Measurements from ENCODE around the gene KRT8.
A peak's percentile ranks its signal among the peaks of the same experiment; 100 is the strongest.

KRT8 gene

DNA sequence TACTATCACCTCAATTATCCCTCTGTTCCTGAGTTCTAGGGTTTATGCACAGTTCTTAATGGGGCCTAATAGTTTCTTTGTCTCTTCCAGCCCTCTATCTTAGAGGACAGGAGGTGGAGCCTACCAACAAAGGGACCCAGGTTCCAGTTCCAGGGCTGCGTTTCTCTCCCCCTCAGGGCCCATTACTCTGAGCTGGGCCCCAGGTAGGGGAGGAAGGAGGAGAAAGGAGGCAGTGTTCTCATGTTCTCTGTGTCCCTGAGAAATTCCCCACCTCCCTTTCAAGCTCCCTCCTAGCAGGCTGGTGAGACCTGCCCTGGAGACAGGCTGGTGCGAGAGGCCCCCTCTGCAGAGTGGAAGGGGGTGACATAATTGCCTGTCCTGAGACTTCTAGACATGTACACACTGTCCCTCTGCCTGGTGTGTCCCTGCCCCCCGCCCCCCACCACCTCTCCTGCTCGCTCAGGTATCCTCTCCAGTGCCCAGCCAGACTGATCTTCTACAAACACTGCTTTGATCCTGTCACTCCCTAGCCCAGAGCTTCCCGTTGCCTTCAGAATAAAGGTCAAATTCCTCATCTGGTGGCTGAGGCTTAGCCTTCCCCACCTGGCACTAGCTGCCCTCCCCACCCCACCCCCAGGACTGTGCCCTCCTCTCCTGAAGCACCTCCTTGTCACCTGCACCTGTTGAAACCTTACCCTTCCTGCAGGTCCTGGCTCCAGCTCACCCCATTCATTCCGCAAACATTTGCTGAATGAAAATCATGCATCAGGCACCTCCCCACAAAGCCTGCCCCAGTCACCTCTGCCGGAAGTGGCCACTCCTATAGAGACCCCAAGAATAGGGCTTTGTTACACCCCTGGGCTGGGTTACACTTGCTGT, 21.1 kb upstream of the KRT8 start:
- DNase-seq (ENCODE audit: low spot score), result peak; percentile 95

DNA sequence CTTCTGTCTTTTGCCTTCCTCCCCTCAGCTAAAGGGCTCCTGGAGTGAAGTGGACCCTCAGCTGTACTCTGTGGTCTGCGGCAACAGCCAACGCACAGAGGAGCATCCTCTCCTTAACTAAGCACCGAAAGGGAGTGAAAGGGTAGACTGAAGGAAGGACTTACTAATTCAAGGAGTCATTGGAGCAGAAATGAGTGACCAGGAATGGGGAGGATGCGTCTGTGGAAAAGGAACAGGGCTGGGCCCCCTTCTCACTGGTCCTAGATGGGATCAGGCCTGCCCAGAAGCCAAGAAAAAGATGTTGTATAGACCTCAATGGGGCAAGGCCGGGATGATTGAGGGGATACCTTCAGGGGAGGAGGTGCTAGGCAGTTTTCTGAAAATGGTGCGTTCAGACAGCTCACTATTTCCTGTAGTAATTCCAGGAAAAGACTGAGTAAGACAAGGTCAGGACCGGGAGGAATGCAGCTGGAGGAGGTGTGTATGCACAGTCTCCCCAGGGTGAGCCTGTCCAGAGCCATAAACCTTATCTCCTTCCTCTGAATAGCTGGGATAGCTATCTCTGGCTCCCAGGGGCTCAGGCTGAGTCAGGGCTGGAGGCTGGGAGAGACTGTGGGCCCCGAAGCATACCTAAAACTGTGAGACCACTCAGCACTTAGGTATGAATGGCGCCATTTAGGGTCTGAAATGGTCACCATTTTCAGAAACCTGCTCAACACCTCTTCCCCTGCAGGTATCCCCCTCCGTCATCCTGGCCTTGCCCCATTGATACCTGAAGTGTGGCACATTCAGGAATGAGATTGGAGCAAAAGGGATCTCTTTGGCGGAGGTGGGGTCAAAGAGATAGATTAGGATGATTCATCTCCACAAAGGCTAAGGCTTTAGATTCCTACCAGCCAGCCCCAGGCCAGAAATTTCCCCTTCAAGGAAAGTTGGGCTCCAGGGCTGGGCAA, 20.2 kb upstream of the KRT8 start:
- peak; percentile 97 for DNase-seq (ENCODE audit: low spot score)

DNA sequence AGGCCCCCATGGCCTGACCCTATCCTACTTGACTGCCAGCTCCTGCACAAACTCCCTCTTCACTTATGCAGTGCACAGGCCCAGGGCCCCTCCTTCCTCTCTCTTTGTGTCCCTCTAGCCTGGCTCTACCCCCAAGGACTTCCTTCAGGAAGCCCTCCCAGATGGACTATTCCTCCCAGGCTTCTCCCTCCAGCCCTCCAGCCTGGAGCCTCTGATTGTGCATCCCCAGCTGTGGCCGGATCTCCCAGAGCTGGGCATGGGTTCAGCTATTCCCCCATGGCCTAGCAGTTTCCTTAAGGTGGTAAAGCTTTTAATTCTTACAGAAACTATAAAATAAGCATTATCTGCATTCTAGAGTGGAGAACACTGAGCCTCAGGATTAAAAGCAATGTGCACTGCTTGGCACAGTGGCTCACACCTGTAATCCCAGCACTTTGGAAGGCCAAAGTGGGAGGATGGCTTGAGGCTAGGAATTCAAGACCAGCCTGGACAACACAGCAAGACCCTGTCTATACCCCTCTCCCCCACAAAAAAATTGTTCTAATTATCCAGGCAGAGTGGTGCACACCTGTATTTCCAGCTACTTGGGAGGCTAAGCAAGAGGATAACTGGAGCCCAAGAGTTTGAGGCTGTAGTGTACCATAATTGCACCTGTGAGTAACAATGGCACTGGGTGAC, 16.8 kb upstream of the KRT8 start:
- DNase-seq (ENCODE audit: low spot score), result no peak

DNA sequence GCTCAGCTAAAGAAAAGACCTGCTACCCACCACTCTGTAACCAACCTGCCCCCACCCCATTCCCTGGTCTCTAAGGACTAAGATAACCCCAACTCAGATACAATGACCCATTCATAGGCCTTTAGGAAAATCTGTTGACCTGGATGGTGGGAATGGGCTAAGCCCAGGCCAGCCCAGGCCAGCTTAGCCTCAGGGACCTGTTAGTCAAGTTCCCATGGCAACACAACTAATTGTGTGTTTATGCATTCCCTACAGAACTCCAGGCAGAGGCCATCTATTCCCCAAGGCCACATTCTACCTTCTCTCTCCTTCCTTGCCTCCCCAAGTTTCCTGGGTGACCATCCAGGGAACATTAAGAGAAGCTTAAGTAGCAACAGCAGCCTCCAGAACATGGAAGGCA, 16.1 kb upstream of the KRT8 start:
- DNase-seq (ENCODE audit: low spot score), result no peak

DNA sequence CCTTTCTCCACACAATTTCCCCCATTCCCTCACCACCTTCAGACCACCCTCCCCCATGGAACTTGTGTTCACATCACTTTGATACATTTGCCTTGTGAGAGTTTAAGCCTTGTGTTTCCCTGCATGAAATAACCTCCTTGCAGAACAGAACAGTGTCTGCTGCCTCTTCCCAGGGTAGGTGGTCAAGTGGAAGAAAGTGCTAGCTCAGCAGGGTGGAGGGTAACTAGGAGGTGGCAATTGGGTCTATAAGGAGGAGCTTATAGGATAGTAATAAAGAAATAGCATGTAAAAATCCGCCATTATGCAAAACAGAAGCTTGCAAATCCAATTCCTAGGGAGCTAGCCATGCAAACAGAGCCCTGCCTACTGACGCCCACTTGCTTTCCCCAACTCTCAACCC, 13.9 kb upstream of the KRT8 start:
- no peak for DNase-seq (ENCODE audit: low spot score)

DNA sequence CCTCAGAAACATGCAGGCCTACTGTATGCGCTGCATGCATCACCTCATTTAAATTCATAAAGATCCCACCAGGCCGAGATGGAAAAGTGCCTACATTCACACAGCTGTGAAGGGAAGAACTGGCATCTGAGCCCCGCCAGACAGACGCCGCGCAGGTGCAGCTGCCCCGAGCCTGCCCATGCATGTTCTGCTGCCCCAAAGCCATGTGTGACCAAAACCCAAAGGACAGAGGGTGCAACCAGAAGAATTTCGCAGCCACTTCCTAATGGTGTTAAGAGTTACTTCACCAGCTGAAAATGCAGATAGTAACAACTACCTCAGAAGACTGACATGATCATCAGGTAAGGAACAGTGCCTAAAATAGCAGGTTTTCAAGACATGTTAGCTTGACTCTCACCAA, 13.5 kb upstream of the KRT8 start:
- DNase-seq (ENCODE audit: low spot score), result no peak

DNA sequence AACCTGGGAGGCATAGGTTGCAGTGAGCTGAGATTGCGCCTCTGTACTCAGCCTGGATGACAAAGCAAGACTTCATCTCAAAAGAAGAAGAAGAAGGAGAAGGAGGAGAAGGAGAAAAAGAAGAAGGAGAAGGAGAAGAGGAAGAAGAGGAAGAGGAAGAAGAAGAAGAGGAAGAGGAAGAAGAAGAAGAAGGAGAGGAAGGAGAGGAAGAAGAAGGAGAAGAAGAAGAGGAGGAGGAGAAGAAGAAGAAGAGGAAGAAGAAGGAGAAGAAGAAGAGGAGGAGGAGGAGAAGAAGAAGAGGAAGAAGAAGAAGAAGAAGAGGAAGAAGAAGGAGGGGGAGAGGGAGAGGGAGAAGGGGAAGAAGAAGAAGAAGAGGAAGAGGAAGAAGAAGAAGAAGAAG, 12.9 kb upstream of the KRT8 start:
- DNase-seq (ENCODE audit: low spot score), result no peak

DNA sequence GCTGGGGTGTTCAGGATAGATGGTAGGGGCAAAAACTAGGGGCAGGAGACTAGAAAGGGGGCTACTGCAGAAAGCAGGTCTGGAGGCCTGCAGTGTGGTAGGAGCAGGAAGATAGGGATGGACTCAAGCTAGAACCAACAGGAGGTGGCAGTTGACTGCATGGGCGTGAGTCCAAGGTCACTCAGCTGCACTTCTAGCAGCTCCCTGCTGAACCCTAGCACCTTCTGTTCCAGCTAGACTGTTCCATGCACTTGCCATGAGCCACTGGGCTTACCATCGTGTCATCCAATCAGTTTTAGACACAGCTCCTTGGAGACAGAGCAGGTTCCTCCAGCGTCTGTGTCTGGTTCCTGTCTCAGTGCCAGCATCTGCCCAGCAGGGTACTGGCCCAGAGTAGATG, 11.3 kb upstream of the KRT8 start:
- no peak for DNase-seq (ENCODE audit: low spot score)

DNA sequence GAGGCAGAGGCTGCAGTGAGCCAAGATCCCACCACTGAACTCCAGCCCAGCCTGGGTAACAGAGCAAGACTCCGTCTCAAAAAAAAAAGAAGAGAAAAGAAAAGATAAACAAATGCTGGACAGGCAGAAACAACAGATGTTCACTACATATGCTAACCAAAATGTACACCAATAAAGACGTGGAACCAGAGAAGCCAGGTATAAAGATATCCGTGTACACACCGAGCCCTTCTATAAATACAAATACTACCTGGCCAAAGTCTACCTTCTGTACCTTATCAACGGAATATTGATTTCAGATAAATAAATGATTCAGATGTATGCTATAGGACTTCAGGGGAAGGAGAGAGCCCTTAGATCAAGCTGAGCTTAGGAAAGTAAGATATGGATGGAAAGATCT, 10.8 kb upstream of the KRT8 start:
- no peak for DNase-seq (ENCODE audit: low spot score)

DNA sequence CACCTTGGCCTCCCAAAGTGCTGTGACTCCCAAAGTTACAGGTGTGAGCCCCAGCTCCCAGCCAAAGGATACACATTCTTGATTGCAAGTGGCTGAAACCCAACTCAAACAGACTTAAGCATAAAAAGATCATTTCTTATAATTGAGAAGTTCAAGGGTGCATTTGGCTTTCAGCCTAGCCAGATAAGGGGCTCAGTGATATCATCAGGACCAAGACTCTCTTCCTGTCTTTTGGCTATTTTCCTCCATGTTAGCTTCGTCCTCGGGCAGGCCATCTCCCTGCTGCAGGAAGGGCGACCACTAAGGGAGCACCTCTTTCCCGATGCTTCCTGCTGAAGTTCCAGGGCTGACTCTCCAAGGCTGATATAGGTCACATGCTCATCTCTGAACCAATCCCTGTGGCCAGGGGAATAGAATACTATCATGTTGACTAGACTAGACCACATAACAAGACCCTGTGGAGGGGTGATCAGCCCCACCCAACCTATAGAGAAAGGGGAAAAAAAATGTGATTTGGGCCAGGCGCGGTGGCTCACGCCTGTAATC, 9.8 kb upstream of the KRT8 start:
- no peak for DNase-seq (ENCODE audit: low spot score)

DNA sequence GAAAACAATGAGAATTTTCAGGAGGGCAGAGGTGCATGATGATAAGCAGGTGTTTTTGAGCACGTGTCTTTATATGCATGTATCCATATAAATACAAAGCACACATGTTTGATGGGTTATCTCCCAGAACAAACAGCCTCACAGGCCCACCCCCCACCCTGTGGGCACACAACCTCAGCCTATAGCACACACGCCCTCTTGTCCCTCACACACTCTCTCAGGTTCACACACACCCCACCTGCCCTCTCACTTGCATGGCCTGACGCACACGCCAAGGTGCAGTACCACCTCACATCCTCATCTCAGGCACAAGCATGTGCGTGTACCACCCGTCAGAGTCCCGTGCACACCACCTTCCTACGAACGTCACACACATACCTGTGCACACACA, 8.6 kb upstream of the KRT8 start:
- no peak for DNase-seq (ENCODE audit: low spot score)

DNA sequence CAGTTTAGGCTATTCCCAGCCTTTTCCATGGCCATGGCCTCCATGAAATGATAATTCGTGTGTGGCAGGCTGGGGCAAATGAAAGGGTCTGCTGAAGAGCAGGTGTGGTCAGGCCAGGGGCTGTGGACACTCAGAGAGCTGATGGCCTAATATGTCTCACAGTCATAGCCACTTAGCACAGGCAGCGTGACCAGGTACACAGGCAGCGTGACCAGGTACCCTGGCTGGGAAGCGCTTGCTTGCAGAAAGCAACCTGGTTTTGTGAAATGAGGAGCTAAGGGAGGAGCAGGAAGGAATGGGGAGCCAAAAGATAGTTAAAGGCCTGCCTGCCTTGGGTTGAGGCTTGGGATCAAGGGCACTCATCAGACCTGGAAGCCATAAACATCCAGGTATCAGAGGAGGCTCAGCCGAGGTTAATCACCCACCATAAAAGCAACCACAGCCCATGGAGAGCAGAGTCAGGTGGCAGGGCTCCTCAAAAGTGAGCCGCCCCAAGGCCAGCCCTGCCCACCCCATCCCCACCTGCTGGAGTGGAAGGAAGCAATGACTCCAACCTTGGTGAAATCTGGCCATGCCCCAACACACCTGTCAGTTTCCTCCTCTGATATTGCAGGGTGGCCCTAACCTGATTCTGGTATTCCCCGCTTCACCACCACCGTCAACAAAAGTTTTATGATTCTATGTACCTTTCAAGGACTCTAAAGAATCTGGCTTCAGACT, 8.0 kb upstream of the KRT8 start:
- DNase-seq (ENCODE audit: low spot score), result peak; percentile 87

DNA sequence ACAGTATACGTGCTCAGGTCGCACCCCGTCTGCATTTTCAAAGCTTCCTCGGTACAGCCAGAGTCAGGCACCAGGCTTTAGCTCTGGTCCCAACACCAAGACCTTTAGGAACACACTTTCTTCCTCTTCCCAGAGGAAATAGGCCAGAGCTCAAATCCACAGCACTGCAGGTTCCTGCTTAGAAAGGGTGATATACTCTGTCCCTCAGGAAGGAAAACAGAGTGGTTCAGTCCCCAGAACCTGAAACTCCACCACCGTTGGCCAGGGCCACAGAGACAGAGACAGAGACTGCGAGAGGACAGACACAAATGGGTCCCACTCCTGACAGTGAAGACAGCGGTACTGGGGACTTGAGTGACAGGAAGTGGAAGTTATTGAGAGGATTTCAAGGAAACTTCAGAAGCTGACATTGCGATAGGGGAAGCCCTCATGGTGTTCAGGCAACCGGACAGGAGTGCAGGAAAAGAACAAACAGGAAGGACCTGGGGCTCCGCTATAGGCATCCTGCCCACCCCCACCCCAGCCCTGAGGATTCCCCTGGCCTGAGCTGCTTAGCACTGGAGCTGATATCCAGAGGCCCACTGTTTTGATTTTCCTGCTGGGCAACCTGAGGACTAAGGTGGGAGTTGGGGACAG, 5.5 kb upstream of the KRT8 start:
- DNase-seq (ENCODE audit: low spot score), result no peak

DNA sequence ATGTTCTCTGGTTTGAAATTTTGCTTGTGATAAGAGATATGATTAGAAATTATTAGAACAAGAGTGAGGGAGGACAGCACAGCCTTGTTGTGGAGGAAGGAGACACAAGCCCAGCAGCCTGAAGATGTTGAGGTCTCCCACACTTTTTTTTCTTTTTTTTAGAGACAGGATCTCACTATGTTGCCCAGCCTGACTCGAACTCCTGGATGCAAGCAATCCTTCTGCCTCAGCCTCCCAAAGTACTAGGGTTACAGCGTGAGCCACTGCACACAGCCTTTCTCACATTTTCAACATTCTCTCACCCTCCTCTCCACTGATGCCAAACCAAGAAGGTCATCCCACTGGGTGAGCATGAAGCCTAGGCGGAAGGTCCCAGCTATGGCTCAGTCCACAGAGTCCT, 4.9 kb upstream of the KRT8 start:
- no peak for DNase-seq (ENCODE audit: low spot score)

DNA sequence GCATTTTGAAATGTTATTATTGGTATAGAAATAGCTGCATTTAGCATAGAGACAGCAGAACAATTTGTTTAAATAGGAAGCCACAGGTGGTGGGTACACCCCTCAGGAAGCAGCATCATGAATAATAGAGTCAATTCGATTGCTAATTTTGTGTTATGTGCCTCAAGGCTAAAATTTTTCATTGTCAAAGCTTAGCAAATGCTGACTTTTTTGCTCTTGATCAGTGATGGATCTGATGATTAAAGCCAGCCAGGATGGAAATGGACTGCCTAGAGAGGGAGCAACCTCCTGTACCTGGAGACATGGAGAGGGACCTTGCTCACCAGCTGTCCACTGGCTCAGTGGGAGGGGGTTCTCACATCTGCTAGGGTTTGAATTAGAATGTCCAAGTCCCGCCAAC, 4.5 kb upstream of the KRT8 start:
- no peak for DNase-seq (ENCODE audit: low spot score)

DNA sequence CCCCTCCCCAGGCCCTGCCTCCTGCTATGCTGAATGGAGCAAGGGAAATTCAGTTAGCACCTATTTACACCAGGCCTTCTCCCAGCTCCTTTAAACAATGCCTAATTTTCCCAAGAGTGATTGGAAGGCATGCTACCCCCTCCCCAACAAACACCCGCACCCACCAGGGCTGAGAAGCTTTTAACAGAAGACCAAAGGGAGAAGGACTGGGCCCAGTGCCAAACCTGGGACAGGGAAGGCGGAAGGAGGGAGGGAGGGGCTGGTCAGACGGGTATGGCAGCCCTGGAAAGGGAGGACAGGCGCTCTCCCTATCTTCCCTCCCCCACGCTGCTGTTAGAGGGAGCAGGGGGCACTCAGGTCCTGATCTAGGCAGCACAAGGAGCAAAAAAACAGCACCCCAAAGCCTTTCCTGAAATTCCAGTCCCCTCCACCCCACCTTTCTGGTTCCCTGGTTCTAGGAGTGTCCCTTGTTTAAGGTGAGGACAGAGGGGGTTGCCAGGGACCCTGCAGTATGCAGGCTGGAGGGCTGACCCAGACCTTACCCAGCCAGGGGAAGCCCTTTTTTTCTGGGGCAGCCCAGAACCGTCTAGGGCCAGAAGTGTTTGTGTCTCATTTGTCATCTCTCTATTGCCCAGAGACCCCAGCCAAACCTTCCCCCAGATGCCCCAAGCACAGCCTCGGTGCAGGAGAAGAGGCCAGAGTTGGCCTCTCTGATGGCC, 2.4 kb upstream of the KRT8 start:
- peak; percentile 94 for DNase-seq (ENCODE audit: low spot score)

DNA sequence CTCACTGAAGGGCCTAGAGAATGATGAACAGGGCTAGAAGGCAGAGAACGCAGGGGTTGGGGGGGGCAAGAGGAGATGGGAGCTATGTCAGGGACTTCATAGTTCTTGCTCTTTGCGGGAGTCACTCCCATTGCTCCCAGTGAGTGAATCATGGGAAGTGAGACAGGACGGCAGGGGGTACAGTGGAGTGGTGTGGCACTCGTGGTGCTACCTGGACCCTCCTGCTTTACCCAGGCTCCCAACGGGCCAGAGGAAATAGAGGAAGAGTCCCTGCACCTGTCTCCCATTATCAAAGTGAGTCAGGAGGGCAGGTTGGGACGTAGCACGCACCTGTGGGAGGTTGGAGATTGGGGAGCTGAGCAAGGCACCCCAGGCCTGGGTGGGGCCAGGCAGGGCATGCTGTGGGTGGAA, 1.3 kb upstream of the KRT8 start:
- peak; percentile 62 for DNase-seq (ENCODE audit: low spot score)

DNA sequence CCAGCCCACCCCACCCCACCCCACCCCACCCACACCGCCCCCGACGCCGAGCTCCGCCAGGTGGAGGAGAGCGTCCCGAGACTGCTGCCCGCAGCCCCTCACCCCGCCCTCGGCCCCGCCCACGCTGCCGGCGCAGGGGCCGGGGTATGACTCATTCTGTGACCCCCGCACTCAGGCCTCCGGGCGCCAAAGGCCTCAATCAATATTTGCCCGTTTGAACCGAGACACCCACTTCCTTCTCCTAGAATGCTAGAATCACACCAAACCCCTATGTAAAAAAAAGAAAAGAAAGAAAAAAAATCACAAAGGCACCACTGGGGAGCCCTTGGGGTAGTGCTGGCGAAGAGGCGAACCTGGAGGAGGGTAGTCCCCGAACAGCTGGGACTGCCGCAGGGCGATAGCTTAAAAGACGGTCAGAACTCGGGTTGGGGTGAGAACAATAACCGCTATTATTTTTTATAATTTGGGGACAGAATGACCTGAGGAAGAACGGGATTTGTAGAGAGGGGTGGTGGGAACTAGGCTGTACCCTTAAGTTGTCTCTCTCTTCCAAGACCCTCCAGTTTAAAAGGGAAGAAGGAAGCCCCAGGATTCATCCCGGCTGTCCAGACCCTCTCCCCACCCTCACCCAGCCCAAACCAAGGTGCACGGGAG, 894 bp downstream of the KRT8 start:
- peak; percentile 81 for DNase-seq (ENCODE audit: low spot score)

DNA sequence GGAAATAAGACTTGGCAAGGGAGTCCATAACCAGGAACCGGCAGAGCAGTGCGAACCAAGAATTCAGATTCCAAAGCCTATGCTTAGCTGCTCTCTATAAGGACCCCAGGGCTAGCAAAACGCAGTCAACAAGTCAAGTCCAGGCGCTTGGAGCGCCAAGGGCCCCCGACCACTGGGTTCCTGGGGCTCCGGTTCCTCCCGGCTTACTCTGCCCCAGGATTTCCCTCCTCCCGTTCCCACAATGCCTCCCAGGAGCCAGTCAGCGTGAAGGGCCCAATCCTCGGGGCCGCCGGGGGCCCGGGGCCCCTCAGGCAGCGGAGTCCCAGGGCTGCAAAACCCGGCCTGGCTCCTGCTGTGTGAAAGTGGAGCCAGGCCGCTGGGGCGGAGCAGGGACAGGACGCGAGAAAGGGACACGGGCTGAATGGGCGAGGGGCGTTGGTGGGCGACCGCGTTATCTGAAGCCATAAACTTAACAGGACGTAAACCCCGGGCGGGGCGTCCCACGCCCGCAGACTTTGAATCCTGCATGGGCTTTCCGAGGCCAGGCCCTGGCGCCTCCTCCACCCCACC, 1.5 kb downstream of the KRT8 start:
- peak; percentile 55 for DNase-seq (ENCODE audit: low spot score)
